LNCaP clone FGC (cell line): Measurements from ENCODE around the gene TNIK.

Source experiments
- DNase-seq: peaks from one replicate; pipeline ENCODE4 v3.0.0-alpha.2; 2011; ENCODE audit warnings: low read depth
- H3K4me3 ChIP-seq: 2 replicates; pipeline ENCODE4 v1.5.1; 2011; ENCODE audit warnings: mild to moderate bottlenecking, low read depth, low read length, control low read depth
- CTCF ChIP-seq: IDR thresholded peaks from 2 replicates; pipeline ENCODE4 v1.5.1; 2012; ENCODE audit warnings: mild to moderate bottlenecking; ENCODE audit not compliant: control insufficient read depth, insufficient read depth; ENCODE audit errors: extremely low read depth

The TNIK gene

GRCh38 chr3:171044384-171044783 lies 415.8 kb downstream of the TNIK start:
- TF ChIP-seq CTCF: no peak
- no peak for DNase-seq
- no peak overlapping the region for H3K4me3 ChIP-seq

- DNase-seq: no peak
- TF ChIP-seq CTCF: no peak
- H3K4me3 ChIP-seq: no peak overlapping the region
Measured at GRCh38 chr3:171039674-171040073, 420.5 kb downstream of the TNIK start.

DNA sequence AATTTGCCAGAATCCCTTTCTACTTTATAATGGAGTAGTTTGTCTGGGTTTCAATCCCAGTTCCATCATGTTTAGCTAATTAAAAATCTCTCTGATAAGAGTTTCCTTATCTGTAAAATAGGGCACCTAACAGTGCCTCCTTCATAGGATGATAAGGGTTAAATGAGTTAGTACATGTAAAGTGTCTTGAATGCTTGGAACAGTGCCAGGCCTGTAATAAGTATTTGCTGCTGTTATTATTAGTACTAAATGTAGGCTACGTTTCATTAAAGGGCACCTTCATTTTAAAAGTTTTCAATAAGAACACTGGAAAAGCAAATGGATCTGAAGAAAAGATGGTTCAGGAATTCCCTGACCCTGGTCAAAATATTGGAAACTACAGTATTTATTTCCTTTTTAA lies 421.9 kb downstream of the TNIK start:
- no peak for TF ChIP-seq CTCF
- no peak overlapping the region for H3K4me3 ChIP-seq
- DNase-seq: no peak

DNA sequence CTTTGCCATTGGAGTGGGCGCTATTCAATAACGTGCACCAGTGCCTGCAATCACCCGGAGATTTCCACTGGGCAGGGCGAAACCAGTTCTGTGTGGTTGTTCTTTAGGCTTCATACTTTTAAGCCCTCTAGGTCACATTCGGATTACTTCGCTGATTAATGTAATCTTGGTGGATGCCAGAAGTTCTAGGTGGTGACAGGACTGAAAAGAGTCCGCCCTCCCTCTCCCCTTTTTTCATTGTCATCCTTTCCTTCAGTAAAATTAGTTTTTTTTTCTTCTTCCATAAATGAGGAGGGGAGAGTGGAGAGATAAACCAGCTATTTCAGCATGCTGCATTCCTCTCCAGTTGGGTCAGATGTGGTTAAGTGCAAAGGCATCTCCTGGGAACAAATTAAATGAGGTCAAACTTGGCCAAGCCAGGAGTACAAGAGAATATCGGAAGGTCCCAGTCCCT lies 431.4 kb downstream of the TNIK start:
- no peak for TF ChIP-seq CTCF
- no peak overlapping the region for H3K4me3 ChIP-seq
- DNase-seq: no peak

DNA sequence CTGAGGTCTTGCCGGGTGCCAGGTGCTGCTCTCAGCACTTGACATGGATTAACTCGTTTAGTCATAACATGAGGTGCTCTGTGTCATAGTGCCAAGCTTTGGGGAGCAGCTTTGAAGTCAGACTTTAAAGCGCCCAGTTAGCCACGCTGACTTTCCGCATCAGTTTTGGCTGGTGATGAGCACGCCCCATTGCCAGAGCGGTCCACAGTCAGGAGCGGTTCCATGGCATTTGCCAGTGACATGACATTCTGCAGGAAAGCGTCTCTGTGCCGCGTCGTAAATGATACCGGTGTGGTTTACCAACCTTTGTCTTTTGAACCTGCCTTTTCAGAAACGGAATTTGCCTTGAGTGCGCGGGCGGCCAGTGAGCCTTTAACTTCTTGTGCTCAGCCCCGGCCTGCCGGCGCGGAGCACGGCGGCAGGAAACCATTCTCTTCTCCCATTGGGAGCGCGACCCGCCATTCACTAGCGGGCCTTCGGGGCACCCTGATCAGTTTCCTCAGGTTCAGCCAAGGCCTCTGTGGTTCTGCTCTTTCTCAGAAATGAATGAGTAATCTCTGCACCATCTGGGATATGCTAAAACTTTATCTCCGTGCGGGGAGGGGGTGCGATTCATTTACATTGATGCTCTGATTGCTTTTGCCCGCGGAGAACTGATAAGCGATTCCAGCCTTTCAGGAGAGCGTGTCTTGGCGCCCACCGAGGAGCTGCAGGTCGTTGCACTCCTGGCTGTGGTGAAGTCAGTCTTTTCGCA lies 432.0 kb downstream of the TNIK start:
- no peak for TF ChIP-seq CTCF
- H3K4me3 ChIP-seq: no peak overlapping the region
- no peak for DNase-seq

DNA sequence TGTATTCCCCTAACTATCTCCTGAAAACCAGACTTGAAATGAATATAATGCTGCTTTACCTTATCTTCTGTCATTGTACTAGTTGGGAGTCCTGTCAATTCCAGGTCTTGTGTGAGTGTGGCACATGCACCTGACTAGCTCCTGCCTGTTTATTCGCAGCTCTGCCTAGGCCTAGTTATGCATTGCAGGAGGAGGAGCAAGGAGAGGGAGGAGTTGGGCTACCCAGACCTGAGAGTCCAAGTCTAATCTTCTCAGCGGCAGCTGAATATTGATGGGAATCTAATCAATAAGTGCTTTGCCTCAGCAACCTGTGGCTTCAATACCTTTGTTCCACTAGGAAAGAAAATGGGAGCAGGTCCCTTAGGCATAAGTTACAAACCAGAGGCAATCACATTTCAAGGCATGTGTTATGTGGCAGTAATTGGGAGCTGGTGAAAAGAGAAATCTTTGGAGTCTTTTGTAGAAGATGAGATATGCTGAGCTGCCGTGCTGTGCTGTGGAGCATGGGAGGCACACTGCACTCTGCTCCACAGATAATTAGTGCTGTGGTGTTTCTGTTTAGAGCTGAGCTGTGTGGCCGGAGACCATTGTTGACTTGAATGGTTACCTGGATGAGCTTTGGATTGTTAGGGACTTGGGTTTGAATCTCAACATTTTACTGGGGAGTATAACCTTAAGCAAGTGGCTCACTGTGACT lies 433.5 kb downstream of the TNIK start, which contains the start of gene SLC2A2:
SLC2A2 (minus strand) TSS at position 124 of the 697 bp plus-strand sequence; CDS start at position 74, 50 bp downstream.
- no peak within 1 kb of the TSS for H3K4me3 ChIP-seq
- no peak for TF ChIP-seq CTCF
- DNase-seq: no peak
